OCI-LY1 (cell line): ENCODE results near the gene ONECUT3.

Experiments
- EZH2 ChIP-seq: fragments of 200-600 bp; sonication (generic), shearing (Covaris generic); IDR thresholded peaks from 2 replicates; pipeline ENCODE4 v1.8.0; 2017; ENCODE audit warnings: borderline replicate concordance, mixed run types, mild to moderate bottlenecking, antibody characterized with exemption, low read length, moderate library complexity, mixed read lengths
- TF ChIP-seq, protein P1 (sequence below): fragments of 200-600 bp; sonication (generic), shearing (Covaris generic); IDR thresholded peaks from 2 replicates; pipeline ENCODE4 v1.5.1; 2017; ENCODE audit warnings: mild to moderate bottlenecking, antibody characterized with exemption, low read length, moderate library complexity, mixed read lengths

DNA sequence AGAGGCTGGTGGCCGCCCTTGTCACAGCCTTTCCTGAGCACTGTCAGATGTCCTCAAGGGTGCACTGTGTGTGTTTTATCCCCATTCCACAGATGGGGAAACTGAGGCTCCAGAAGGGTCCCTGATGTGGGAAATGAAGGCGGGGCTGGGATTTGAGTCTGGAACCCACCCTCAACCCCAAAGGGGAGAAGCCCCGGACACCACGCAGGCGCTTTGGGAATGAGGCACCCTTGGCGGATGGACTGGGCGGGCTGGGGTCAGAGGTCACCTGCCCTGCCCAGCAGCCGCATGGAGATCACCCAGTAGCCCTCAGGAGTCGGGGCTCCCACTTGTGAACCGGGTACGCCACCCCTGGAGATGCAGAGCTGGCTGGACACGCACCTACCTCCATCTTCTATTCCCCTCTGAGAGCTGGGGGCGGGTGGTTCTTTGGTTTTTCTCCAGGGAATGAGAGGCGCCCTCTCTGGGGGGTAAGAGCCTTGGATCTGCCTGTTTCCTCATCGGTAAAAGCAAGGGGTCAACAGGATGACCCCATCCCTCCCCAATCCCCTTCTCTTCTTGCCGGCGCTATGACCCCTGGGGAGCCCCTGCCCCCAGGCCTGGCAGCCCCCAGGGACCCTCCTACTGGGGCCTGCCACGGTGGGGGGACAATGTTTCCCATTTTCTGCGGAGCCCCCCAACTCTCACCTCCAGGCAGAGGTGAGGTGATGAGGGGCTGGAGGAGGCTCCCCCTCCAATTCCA is 8.3 kb upstream of the ONECUT3 start:
- TF ChIP-seq, protein P1, sequence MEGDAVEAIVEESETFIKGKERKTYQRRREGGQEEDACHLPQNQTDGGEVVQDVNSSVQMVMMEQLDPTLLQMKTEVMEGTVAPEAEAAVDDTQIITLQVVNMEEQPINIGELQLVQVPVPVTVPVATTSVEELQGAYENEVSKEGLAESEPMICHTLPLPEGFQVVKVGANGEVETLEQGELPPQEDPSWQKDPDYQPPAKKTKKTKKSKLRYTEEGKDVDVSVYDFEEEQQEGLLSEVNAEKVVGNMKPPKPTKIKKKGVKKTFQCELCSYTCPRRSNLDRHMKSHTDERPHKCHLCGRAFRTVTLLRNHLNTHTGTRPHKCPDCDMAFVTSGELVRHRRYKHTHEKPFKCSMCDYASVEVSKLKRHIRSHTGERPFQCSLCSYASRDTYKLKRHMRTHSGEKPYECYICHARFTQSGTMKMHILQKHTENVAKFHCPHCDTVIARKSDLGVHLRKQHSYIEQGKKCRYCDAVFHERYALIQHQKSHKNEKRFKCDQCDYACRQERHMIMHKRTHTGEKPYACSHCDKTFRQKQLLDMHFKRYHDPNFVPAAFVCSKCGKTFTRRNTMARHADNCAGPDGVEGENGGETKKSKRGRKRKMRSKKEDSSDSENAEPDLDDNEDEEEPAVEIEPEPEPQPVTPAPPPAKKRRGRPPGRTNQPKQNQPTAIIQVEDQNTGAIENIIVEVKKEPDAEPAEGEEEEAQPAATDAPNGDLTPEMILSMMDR: no peak
- TF ChIP-seq EZH2: no peak
